CD14-positive monocyte (primary cell): ENCODE results near the gene CTU2. TPM values are rescaled to one million over a fixed set of nuclear protein-coding genes. Genes with fewer than 3 reads are reported as not detected.

Experiments used
- DNase-seq, 3 donors: peaks; one replicate each; pipeline ENCODE4 v3.0.0-alpha.2; 2011 to 2022
- H2AFZ ChIP-seq: 2 replicates; pipeline ENCODE4 v1.6.0; 2012; ENCODE audit warnings: mild to moderate bottlenecking, low read depth, low read length, inconsistent platforms; ENCODE audit not compliant: insufficient read depth, poor library complexity, severe bottlenecking
- H3K27ac ChIP-seq, 2 donors: 1 replicate in 1 of 2; 2 replicates in 1 of 2; pipeline ENCODE4 v1.5.1; 2012 to 2013; ENCODE audit warnings: low read length in 2 of 2, control low read depth in 1 of 2, inconsistent platforms in 1 of 2, low read depth in 1 of 2, mild to moderate bottlenecking in 1 of 2
- H3K27me3 ChIP-seq, 2 donors: one replicate each; pipeline versions ENCODE4 v1.6.0 to v1.6.1; 2011 to 2013; ENCODE audit warnings: low read length in 2 of 2; ENCODE audit not compliant: control insufficient read depth in 2 of 2, insufficient read depth in 2 of 2
- H3K36me3 ChIP-seq, 2 donors: replicated peaks in 1 of 2; 1 replicate in 1 of 2; 2 replicates in 1 of 2; pipeline versions ENCODE4 v1.5.1 to v1.6.1; 2012 to 2013; ENCODE audit warnings: low read length in 2 of 2, control low read depth in 1 of 2, inconsistent platforms in 1 of 2, mild to moderate bottlenecking in 1 of 2; ENCODE audit not compliant: insufficient read depth in 2 of 2, control insufficient read depth in 1 of 2
- H3K4me1 ChIP-seq, 2 donors: 1 replicate in 1 of 2; 2 replicates in 1 of 2; pipeline versions ENCODE4 v1.5.1 to v1.6.1; 2012 to 2013; ENCODE audit warnings: low read length in 2 of 2, control low read depth in 1 of 2, inconsistent platforms in 1 of 2, mild to moderate bottlenecking in 1 of 2, moderate library complexity in 1 of 2; ENCODE audit not compliant: insufficient read depth in 2 of 2, control insufficient read depth in 1 of 2
- H3K4me2 ChIP-seq: replicated peaks from 2 replicates; pipeline ENCODE3; 2012; ENCODE audit warnings: low read length, moderate library complexity, mild to moderate bottlenecking; ENCODE audit not compliant: poor library complexity, severe bottlenecking; ENCODE audit errors: extremely low read depth
- H3K4me3 ChIP-seq, 3 experiments: fragments of 200-600 bp in 1 of 3; sonication (generic) in 1 of 3; replicated peaks in 1 of 3; 1 replicate in 2 of 3; 2 replicates in 1 of 3; pipeline ENCODE4 v1.5.1; 2011 to 2013; ENCODE audit warnings: low read length in 3 of 3, mild to moderate bottlenecking in 3 of 3, control low read depth in 2 of 3, low read depth in 2 of 3, inconsistent platforms in 1 of 3, moderate library complexity in 1 of 3
- H3K79me2 ChIP-seq: 2 replicates; pipeline ENCODE4 v1.6.0; 2012; ENCODE audit warnings: mild to moderate bottlenecking, control low read depth, inconsistent platforms, low read length, moderate library complexity; ENCODE audit not compliant: insufficient read depth
- H3K9ac ChIP-seq: 2 replicates; pipeline ENCODE4 v1.6.0; 2017; ENCODE audit warnings: low read length, mild to moderate bottlenecking; ENCODE audit not compliant: insufficient read depth, poor library complexity, severe bottlenecking
- H3K9me3 ChIP-seq, 2 donors: replicated peaks in 1 of 2; 1 replicate in 1 of 2; 2 replicates in 1 of 2; pipeline versions ENCODE4 v1.5.1 to v1.6.1; 2012 to 2013; ENCODE audit warnings: low read length in 2 of 2, control low read depth in 1 of 2; ENCODE audit not compliant: control insufficient read depth in 1 of 2, insufficient read depth in 1 of 2
- H4K20me1 ChIP-seq: 2 replicates; pipeline ENCODE4 v1.6.0; 2012; ENCODE audit warnings: mild to moderate bottlenecking, low read length, control low read depth, moderate library complexity; ENCODE audit not compliant: insufficient read depth
- H3K27ac Mint-ChIP-seq, 7 donors: one replicate each; pipeline ENCODE4 v1.8.0; 2020; ENCODE audit warnings: mild to moderate bottlenecking in 7 of 7, mixed read lengths in 7 of 7, moderate library complexity in 6 of 7, inconsistent platforms in 2 of 7
- H3K27me3 Mint-ChIP-seq, 3 donors: one replicate each; pipeline ENCODE4 v1.8.0; 2021 to 2022; ENCODE audit warnings: low read depth in 3 of 3, mild to moderate bottlenecking in 3 of 3, mixed read lengths in 3 of 3, moderate library complexity in 3 of 3, inconsistent platforms in 1 of 3
- H3K36me3 Mint-ChIP-seq, 2 donors: one replicate each; pipeline ENCODE4 v1.8.0; 2020; ENCODE audit warnings: mixed read lengths in 2 of 2, inconsistent platforms in 1 of 2, mild to moderate bottlenecking in 1 of 2
- H3K4me1 Mint-ChIP-seq: one replicate; pipeline ENCODE4 v1.8.0; 2020; ENCODE audit warnings: mild to moderate bottlenecking, mixed read lengths
- H3K4me3 Mint-ChIP-seq, 2 donors: one replicate each; pipeline ENCODE4 v1.8.0; 2020; ENCODE audit warnings: mild to moderate bottlenecking in 2 of 2, mixed read lengths in 2 of 2, moderate library complexity in 1 of 2
- H3K9me3 Mint-ChIP-seq, 7 donors: one replicate each; pipeline ENCODE4 v1.8.0; 2020 to 2022; ENCODE audit warnings: mixed read lengths in 7 of 7, mild to moderate bottlenecking in 6 of 7, moderate library complexity in 6 of 7, inconsistent platforms in 2 of 7
- CTCF ChIP-seq: fragments of 200-600 bp; IDR thresholded peaks from one replicate; pipeline ENCODE4 v1.8.0; 2022; ENCODE audit warnings: antibody characterized with exemption, mild to moderate bottlenecking
- WGBS: methylation state at CpG from one replicate; pipeline ENCODE4 v1.1.5; 2013; ENCODE audit warnings: missing lambda C conversion rate; ENCODE audit not compliant: insufficient coverage; 5-methylcytosine and 5-hydroxymethylcytosine counted together
- intact Hi-C, 2 donors: fragments of 100-400 bp; cut with micrococcal nuclease; formaldehyde crosslinking; loops; one replicate each; pipeline versions ENCODE4 v1.15.0 to v1.15.1; 2023
- polyA plus RNA-seq, 3 donors: library from polyadenylated mRNA; depleted of rRNA in 1 of 3; unstranded in 2 of 3; stranded (reverse) in 1 of 3; fragments of 300-500 nt in 2 of 3; fragments of >200 nt in 1 of 3; fragmentation: Illumina TruSeq in 2 of 3; gene quantifications; 1 replicate in 2 of 3; 2 replicates in 1 of 3; pipeline ENCODE4 v1.2.3, GENCODE V29; 2012 to 2021

CTU2 gene
- polyA plus RNA-seq, 3 donors = 5.9 to 10.3 (median 7.5) TPM

- Histone ChIP-seq H3K4me1 (peaks cover 13% of the 10 kb centered on the region in 2 donors), H3K4me2 (no peak overlapping the region), H3K79me2 (peaks cover 6% of the 10 kb centered on the region), H4K20me1 (no peaks in the 10 kb centered on the region), H3K9ac (no peak overlapping the region), H3K36me3 (peaks cover 10 to 15% of the 10 kb centered on the region in 2 donors), H3K9me3 (no peaks in the 10 kb centered on the region), H3K27me3 (no peaks in the 10 kb centered on the region), H3K4me3 (no peak overlapping the region), H2AFZ (no peak overlapping the region), H3K27ac (no peak overlapping the region)
- no peaks in the 10 kb centered on the region for H3K9me3 Mint-ChIP-seq
- 100% methylated on average over 10 of the region's 15 CpGs for WGBS
- H3K27me3 Mint-ChIP-seq = peaks cover 2 to 3% (median 3%) of the 10 kb centered on the region in 3 donors
- no peak for DNase-seq
- no peak for TF ChIP-seq CTCF
- no peak overlapping the region for H3K27ac Mint-ChIP-seq
- no peak overlapping the region for H3K4me3 Mint-ChIP-seq
- intact Hi-C loops = no loop called here
- H3K4me1 Mint-ChIP-seq = peaks cover 13% of the 10 kb centered on the region
- H3K36me3 Mint-ChIP-seq = peaks cover 18 to 49% of the 10 kb centered on the region in 2 donors
Observed at GRCh38 chr16:88658714-88659113, 47.6 kb upstream of the CTU2 start.

GRCh38 chr16:88659160-88659559 is 47.1 kb upstream of the CTU2 start:
- Mint-ChIP-seq H3K27me3 (peaks cover 2 to 3% (median 3%) of the 10 kb centered on the region in 3 donors), H3K27ac (no peak overlapping the region), H3K36me3 (peaks cover 18 to 47% of the 10 kb centered on the region in 2 donors), H3K9me3 (no peaks in the 10 kb centered on the region), H3K4me3 (no peak overlapping the region), H3K4me1 (peaks cover 16% of the 10 kb centered on the region)
- Histone ChIP-seq H3K4me1 (peaks cover 17% of the 10 kb centered on the region in 2 donors), H3K4me2 (no peak overlapping the region), H3K4me3 (no peak overlapping the region), H3K9ac (no peak overlapping the region), H3K79me2 (peaks cover 6% of the 10 kb centered on the region), H2AFZ (no peak overlapping the region), H3K27me3 (no peaks in the 10 kb centered on the region), H3K36me3 (peaks cover 10 to 15% of the 10 kb centered on the region in 2 donors), H4K20me1 (no peaks in the 10 kb centered on the region), H3K27ac (no peak overlapping the region), H3K9me3 (no peaks in the 10 kb centered on the region)
- intact Hi-C loops = no loop called here
- TF ChIP-seq CTCF = no peak
- WGBS = 97% methylated on average over 25 of the region's 25 CpGs
- DNase-seq = no peak
